HG03139 (cell line): ENCODE data around the gene DHCR24.

ENCODE experiments used
- ATAC-seq: cut with Tn5 transposase; IDR thresholded peaks from one replicate; pipeline ENCODE4 v1.9.1; 2021; ENCODE audit not compliant: unreplicated experiment

The DHCR24 gene

DNA sequence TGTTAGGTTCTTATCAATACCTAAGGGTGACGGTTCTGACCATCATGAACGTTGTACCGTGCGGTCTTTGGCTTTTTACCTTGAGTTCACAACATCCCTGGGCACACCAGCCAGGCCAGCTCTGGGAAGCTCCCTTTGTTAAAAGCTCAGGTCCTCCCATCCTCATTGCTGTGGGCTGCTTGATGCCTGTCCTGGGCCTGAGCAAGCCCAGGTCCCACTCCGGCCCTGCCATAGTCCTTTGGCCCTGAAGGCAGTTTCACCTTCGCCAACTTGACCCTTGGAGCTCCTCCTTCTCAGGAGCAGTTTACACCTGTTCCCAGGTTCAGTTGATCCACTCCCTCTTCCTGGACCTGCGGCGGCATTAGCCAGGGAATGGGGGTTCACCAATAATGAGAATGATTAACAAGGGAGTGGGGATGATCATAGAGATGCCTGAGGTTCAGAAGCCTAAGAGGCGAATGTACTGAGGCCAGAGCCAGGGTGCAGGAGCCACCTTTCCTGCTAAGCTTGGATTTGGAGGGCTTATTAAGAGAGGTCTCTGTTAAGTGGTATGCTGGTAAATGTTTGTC lies 40.2 kb downstream of the DHCR24 start:
- no peak for ATAC-seq

DNA sequence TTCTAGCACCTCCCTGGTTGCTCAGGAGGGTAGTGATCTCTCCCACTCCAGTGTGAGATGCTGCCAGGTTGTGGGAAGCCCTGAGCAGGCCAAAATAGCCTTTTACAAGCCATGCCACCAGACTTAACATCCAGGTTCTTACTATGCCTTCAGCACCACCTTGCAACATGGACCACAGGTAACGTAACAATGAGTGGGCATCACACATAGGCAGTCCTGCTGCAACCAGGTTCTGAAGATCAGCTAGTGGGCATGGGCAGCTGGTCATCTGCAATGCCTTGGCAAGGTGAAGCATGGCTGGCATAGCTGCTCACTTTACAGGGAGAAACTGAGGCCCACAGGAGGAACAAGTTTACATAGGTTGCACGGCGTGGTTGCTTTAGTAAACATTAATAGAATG lies 40.7 kb downstream of the DHCR24 start:
- no peak for ATAC-seq

GRCh38 chr1:54845772-54846171 lies 41.2 kb downstream of the DHCR24 start:
- ATAC-seq: no peak

DNA sequence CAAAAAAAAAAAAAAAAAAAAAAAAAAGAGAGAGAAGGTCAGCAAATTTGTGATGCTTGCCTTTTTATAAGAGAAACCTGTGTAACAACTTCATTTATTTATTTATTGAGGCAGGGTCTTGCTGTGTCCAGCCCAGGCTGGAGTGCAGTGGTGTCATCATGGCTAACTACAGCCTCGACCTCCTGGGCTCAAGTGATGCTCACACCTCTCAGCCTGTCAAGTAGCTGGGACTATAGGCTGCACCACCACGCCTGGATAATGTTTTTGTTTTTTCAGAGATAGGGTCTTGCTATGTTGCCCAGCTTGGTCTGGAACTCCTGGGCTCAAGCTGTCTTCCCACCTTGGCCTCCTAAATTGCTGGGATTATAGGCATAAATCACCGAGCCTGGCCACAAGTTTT lies 42.4 kb downstream of the DHCR24 start:
- ATAC-seq: no peak

DNA sequence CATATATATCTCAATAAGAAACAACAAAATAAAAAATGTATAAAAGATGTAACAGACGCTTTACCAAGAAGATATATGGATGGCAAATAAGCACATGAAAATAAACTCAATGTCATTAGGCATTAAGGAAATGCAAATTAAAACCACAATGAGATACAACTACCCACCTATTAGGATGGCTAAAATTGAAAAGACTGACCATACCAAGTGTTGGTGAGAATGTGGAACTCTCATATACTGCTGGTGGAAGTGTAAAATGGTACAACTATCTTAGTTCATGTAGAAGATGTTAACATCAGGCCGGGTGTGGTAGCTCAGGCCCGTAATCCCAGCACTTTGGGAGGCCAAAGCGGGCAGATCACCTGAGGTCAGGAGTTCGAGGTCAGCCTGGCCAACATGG lies 43.5 kb downstream of the DHCR24 start:
- no peak for ATAC-seq

- no peak for ATAC-seq
Observed at GRCh38 chr1:54842963-54843362, 44.0 kb downstream of the DHCR24 start.

GRCh38 chr1:54842206-54842915 lies 44.6 kb downstream of the DHCR24 start:
- no peak for ATAC-seq

DNA sequence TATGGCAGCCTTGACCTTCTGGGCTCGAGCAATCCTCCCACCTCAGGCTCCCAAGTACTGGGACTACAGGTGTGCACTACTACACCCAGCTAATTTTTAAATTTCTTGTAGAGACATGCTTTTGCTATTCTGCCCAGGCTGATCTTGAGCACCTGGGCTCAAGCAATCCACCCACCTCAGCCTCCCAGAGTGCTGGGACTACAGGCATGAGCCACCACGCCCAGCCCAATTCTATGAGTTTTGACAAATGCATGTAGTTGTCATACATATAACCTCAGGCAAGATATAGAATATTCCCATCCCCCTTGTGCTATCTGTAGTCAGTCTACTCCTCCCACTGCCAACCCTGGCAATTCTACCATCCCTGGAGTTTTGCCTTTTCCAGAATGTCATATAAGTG lies 47.2 kb downstream of the DHCR24 start:
- ATAC-seq: no peak

GRCh38 chr1:54838565-54839180 lies 48.3 kb downstream of the DHCR24 start:
- no peak for ATAC-seq

DNA sequence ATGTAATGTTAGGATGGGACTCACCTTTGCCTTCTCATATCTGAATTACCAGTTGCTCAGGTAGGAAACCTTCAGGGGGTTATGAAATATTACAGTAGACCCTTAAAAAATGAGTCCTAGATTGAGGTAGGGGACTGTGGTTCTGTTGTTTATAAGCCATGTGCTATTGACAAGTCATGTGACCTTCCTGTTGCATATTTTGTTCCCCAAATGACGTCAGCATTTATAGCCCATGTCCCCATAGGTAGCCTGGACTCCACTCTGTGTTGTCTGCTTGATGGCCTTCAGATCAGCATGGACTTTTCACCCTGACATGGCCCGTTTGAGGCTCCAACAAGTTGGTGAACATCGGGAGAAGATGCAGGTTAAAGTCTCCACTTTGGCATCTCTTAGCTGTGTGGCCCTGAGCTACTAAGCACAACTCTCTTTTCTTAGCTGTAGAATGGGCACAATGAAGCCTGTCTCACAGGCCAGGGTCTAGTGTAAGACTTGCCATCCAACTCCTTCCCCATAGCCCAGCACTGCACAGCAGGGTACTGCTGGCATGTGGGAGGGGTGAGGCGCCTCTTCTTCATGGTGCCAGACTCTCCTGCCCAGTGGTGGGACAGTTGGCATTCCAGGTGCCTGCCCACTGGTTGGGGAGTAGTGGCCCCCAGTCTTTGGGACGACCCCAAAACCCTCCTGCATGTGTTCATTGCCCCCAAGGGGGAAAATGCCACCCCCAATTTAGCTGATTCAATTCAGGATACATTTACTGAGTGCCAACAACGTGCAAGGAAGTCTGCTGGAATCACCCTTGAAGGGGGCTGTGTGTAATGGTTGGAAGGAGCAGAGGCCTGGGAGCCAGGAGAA lies 49.8 kb downstream of the DHCR24 start:
- no peak for ATAC-seq

- no peak for ATAC-seq
Observed at GRCh38 chr1:54836594-54836993, 50.4 kb downstream of the DHCR24 start.

GRCh38 chr1:54835970-54836369 lies 51.0 kb downstream of the DHCR24 start:
- ATAC-seq: no peak

DNA sequence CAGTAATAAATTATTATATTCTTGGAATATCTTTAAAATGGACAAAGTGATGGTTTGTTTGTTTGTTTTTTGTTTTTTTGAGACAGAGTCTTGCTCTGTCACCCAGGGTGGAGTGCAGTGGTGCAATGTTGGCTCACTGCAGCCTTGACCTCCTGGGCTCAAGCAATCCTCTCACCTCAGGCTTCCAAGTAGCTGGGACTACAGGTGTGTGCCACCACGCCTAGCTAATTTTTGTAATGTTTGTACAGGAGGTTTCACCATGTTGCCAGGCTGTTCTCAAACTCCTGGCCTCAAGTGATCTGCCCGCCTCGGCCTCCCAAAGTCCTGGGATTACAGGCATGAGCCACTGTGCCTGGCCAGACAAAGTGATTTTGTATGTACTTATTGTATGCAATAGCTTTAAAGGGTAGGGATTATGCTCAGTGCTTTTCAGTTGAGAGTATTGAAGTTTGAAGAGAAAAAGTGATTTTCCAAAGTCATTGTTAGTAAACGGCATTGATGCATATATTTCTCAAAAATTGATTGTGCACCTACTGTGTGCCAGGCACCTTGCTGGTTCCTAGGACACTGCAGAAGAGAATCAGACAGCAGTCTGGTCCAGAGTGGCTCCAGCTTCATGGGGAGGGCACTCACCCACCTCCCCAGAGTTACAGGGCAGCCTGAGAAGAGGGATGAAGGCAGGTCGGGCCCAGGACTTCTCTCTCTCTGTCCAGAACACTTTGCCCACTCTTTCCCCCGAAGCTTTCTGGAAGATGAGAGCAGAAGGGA lies 51.7 kb downstream of the DHCR24 start:
- ATAC-seq: no peak

DNA sequence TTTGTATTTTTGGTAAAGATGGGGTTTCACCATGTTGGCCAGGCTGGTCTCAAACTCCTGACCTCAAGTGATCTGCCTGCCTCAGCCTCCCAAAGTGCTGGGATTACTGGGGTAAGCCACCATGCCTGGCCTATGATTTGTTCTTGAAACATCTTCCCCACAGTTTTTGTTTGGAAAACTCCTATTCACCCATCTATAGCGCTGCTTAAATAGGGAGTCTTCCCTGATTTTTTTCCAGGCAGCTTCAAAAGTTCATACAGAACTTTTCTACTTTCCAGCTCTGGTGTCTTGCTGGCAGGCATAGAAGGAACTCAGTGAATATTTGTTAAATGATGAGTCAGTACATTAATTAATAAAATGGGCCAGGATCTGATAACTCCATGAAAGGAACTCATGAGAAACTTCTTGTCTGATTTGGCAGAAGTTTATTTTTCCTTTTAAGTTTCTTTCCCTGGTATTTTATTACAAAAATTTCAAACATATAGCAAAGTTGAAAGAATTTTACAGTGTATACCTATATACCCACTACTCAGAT lies 52.9 kb downstream of the DHCR24 start:
- ATAC-seq: no peak

DNA sequence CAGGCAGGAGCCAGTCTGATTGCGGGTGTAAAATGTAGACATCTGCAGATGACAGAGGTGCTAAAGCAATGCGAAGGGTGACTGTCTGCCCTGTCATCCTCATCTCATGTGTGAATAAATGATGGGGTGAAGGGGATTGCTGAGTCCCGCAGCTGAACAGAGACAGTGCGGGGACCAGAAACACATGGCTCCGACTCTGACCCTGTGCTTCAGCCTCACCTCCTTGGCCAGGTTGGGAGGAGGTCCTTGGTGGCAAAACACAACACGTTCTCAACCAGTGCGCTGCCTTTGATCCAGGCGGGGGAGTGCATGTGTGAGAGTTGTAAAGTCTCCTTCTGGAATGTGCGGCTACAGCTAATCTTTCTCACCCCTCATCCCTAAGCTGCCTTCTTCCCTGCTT lies 53.9 kb downstream of the DHCR24 start:
- no peak for ATAC-seq

- no peak for ATAC-seq
Observed at GRCh38 chr1:54826226-54826816, 60.7 kb downstream of the DHCR24 start.

DNA sequence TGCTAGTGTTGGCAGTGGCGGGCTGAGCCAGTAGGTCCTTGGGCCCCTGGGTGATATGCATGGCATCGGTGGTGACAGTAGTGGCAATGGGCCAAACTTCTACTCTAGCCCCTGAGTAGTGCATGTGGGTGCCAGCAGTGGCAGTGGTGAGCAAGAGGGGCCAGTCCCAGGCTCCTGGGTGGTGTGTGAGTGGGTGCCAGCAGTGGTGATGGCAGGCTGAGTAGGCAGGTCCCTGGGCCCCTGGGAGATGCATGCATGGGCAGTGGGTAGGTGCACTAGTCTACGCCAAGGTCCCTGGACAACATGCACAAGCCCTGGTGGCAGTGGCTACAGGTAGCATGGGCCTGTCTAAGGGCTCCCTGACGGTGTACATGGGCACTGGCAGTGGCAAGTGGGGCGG lies 61.3 kb downstream of the DHCR24 start:
- no peak for ATAC-seq

- no peak for ATAC-seq
Observed at GRCh38 chr1:54823670-54824069, 63.3 kb downstream of the DHCR24 start.

GRCh38 chr1:54819733-54820132 lies 67.3 kb downstream of the DHCR24 start:
- ATAC-seq: no peak

DNA sequence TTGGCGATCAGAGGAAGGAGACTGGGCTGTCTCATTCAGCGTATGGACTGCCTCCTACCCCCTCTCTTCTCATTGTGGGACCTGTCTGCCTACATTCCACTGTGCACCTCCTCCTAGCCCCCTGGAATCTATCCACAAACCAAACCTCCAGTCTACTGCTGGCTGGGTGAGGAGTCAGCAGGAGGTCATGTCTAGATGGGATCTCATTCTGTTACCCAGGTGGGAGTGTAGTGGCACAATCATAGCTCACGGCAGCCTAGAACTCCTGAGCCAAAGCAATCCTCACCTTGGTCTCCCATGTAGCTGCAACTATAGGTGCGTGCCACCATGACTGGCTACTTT lies 67.8 kb downstream of the DHCR24 start:
- ATAC-seq: no peak
